Stomach (tissue), 4 donors: ENCODE results near the gene CPB2.

Source experiments
- CTCF ChIP-seq, 7 experiments: fragments of 450-650 bp in 4 of 7; fragments of 200-600 bp in 3 of 7; sonication (generic) in 3 of 7; IDR thresholded peaks; one replicate each; pipeline ENCODE4 v1.5.1; 2016 to 2019; ENCODE audit warnings: antibody characterized with exemption in 7 of 7, control low read depth in 2 of 7, mild to moderate bottlenecking in 1 of 7
- EP300 ChIP-seq: sonication (generic); formaldehyde crosslinking; IDR thresholded peaks from one replicate; pipeline ENCODE4 v1.6.1; 2017; ENCODE audit warnings: antibody characterized with exemption
- POLR2A ChIP-seq, 4 donors: fragments of 450-650 bp; IDR thresholded peaks; one replicate each; pipeline ENCODE4 v1.6.1; 2016; ENCODE audit warnings: antibody characterized with exemption in 4 of 4, control low read depth in 2 of 4, mild to moderate bottlenecking in 1 of 4, moderate library complexity in 1 of 4
- POLR2AphosphoS5 ChIP-seq, 3 donors: sonication (generic); formaldehyde crosslinking; IDR thresholded peaks; one replicate each; pipeline ENCODE4 v1.6.1; 2016; ENCODE audit warnings: antibody characterized with exemption in 3 of 3

- TF ChIP-seq CTCF (IDR thresholded peaks at IDR 0.05) (no peak), POLR2A (IDR thresholded peaks at IDR 0.05) (no peak), POLR2AphosphoS5 (IDR thresholded peaks at IDR 0.05) (no peak), EP300 (no peak)
These were observed 29.0 kb downstream of the CPB2 start for GRCh38 chr13:46075811-46076210.
